RPMI8226 (cell line): ENCODE data around the gene NEGR1.

ENCODE experiments used
- DNase-seq: peaks from one replicate; pipeline ENCODE4 v3.0.0-alpha.2; 2015

NEGR1 gene

DNA sequence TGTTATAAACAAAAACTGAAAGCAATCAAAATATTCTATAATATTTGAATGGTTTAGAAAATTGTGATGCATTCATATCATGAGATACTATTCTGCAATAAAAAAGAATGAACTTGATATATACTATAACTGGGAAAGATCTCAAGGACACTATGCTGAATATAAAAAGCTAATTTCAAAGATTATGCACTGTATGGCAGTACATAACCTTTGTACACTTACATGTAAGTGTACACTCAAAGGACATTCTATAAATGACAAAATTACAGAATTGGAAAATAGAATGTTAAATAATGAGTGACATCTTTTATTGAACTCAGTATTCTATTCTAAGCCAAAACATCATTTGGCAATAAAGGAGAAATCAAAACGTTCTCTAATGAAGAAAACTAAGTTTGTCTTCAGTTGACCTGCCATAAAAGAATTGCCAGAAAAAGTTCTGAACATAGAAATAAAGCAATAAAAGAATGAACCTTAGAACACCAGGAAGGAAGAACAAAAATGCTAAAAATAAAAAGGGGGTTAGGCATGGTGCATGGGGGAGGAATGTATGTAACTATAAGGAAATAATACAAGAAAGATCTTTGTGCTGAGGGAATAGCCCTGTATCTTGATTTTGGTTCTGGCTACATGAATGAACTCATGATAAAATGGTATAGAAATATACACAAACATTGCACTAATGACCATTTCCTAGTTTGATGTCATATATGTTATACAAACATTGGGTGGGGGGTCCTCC is 519.7 kb downstream of the NEGR1 start:
- DNase-seq, result no peak

DNA sequence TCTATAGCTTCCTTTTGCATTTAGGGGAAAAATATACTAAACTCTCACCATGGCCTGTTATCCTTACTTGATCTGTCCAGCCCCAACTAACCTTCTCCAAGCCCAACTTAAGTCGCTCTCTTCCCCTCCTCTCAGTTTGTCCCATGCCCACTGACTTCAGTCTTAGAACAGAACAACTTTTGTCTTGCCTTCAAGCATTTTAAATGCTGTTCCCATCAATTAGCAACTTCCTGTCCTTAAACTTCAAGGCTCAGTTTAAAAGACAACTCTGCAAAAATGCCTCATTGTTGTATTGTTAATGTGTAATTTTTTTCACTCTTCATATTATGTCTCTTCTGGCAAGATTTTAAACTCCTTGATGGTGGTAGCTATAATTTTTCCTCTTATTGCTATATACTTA is 526.9 kb downstream of the NEGR1 start:
- no peak for DNase-seq

DNA sequence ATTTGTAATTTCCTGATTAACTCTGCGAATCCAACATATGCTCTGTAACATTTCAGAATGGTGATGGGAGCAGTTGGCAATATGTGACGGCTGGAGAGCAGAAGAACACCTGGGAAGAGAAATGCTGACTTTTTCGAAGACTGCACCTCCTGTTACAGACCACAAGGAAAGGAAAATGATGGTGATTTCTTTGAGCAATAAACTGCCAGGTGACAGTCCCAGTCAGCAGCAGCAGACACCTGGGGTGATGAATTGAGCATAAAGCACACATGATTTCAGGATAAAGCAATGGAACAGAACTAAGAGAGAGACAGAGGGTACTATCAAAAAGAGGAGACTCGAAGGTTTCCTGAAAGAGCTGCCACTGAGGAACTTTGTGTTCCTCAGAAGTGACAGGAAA is 528.6 kb downstream of the NEGR1 start:
- DNase-seq, result no peak

DNA sequence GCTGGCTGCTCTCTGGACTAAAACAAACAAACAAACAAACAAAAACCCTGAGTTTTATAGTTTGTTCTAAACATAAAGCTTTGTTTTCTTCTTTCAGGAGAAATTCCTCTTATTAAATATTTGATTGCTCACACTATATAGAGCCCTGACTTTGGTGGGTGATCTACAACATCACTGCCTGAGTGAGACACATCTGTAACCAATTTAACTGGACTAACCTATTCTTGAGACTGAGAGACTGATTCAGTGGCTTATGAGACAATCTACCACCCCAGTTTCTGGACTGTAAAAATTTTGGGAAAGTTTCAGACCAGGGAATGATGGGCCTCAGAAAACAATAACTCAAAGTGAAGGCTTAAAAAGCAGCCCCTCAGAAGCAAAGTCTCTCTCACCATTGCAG is 537.0 kb downstream of the NEGR1 start:
- DNase-seq, result no peak

DNA sequence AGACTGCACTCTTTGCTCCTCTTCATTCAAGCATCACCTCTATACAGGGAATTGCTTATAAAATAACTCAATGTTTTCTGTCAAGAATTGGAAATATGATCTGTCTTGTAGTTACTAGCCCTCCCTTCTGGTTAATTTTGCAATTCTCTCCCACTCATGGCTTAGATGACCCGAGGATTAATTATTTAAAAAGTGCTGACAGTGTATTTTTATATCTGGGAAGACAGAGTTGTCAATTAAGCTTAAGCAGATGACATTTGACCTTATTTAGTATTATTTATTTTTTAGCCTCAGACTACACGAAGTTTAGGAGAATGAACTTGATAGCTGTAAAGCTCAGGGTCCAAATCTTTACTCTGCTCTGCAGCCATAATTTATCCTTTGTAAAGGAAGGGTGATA is 538.5 kb downstream of the NEGR1 start:
- DNase-seq, result no peak

DNA sequence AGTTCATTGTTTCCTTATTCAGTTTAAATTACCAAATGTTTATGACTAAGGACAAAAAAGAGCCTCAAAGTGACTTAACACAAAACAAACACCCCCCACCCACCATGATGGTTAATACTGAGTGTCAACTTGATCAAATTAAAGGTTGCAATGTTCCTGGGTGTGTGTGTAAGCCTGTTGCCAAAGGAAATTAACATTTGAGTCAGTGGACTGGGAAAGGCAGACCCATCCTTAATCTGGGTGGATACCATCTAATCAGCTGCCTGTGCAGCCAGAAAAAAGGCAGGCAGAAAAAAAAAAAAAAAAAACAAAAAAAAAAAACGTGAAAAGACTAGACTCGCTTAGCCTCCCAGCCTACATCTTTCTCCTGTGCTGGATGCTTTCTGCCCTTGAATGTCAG is 543.4 kb downstream of the NEGR1 start:
- no peak for DNase-seq

DNA sequence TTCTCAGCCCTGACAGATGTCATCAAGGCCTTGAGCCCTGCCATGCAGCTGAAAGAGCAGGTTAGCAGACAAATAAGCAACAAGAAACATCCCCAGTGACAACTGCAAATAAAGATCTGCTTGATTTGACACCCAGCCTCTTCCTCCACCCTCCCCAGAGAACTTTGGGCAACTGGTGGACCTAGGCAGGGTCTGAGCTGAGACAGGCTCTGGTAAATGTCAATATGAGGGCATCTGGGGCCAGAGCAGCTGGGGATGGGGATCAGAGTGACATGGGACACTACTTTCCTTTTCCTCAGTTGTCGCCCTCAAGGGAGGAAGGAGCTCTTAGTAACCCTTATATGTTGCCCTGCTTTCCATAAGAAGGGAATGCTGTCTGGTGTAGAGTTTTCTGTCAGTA is 544.1 kb downstream of the NEGR1 start:
- no peak for DNase-seq

DNA sequence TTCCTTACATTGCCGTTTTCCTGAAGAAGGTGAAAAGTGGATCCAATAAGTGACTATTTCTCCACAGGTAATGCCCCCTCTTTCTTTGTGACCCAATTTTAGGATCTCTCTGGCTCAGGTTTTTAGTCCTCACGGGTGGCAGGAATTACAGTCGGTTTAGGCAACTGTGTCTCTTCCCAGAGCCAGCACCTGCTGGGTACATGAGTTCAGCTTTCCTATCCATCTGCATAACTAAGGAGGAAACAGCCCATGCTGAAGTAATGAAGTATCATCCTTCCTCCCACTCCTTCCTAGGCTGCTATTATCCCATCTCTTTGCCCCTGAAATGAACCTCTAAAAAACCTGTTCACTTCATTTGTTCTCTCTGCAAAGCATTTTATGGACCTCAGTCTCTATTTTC is 544.6 kb downstream of the NEGR1 start:
- DNase-seq, result no peak

DNA sequence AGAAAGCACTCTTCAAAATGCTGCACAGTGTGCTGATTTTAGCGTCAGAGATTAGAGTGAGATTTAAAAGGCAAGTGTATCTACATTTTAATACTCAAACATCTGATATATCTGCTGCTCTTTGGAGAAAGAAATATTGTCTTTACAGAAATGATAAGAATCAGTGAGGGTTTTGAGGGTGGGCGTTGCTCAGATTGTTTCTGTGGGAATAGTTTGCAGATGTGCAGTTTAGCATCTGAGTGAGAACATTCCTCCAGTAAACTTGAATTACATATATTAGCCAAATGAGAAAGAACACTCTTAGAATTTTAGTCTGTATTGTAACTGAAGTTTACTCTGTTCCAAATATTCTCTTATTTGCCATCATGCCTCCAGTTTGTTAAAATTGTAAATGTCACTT is 549.2 kb downstream of the NEGR1 start:
- DNase-seq, result no peak

DNA sequence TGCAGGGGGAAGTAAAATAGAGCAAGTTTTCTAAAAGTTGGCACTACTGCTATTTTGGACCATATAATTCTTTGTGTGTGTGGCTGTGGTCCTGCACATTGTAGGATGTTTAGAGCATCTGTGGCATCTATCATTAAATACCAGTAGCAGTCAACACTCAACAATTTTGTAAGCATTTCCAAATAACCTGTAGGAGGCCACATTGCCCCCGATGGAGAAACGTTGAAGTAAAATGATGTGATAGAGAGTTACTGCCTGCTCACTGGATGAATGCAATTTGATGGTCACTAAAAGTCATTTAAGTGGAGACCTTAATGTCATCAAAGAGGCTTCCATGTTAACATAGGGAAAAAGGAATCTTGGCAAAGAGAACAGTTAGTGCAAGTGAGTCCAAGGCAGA is 560.8 kb downstream of the NEGR1 start:
- DNase-seq, result no peak

DNA sequence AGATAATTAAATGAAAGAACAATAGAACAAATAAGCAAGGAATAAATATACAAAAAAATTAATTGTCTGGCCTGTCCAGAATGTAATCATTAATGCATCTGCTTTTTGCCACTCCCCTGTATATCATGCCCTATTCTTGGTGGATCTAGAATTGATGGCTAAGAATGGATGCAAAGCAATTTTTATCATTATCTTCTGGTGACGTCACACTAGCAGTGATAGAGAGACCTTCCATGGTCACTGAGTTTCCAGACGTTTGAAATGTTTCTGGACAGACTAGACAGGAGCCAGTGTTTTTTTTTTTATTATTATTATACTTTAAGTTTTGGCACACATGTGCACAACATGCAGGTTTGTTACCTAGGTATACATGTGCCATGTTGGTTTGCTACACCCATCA is 563.0 kb downstream of the NEGR1 start:
- DNase-seq, result no peak

DNA sequence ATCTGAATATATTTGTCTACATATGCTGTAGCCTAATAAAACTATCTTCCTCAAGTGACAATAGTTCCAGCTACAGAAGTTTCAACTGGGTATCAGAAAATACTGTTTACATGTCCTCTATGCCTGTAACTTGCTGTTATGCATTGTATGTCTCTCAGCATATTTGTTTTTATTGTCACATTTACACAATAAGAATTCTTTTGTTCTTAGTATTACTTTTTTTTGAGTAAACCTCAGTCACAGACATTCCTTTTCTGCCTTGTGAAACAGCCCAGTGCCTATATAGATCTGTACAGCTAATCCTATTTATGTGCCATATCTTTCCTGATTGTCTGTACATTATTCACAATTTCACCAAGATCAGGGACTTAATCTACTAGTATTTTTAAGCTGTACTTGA is 565.2 kb downstream of the NEGR1 start:
- no peak for DNase-seq

DNA sequence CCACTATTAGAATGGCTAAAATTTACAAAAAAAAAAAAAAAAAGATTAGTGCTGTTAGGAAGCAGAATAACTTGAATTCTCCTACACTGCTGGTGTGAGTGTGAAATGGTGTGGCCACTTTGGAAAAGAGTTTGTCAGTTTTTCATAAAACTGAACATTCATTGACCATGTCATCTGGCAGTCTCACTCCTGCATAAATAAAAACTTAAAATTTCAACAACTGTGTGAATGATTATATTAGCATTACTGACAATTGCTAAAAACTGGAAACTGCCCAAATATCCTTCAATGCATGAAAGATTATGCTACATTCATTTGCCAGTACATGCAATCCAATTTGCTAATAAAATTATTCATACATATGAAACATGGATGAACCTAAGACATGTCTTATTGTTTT is 570.9 kb downstream of the NEGR1 start:
- no peak for DNase-seq

DNA sequence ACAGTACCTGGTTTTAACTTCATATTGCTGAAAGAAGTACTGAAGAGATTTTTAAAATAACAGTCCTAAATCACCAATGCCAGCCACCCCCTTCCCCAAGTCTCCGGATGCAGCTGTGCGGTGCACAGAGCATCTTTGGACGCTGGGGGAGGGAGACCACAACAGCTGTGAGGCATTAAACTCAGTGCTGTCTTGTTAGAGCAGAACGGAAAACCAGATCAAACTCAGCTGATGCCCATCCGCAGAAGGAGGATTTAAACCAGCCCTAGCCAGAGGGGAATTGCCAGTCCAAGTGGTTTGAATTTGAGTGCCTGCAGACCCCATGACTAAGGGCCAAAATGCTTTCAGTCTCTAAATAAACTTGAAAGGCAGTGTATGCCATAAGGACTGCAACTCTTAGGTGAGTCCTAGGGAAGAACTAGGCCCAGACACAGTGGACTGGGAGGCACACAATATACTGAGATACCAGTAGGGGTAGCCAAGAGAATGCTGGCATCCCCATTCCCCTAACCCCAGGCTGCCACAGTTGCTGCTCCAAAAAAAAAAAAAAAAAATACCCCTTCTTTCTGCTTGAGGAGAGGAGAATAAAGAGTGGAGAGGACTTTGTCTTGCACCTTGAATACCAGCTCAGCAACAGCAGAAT is 576.2 kb downstream of the NEGR1 start:
- no peak for DNase-seq

DNA sequence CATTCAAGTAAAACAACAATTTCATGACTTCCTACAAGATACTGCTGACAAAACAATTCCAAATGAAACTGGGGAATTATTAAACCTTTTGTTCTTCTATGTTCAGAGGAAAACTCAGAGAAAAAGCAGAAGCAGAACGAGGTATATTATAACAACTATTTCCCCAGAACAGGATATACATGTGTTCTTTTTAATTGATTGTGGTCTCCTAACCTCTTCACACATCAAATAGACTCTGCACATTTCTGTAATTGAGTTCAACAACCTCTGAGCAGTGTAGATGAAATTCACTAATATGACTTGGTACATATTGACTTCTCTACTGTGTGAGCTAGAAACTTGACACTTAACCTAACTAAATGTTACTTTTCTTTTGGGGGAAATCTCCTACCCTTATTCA is 584.2 kb downstream of the NEGR1 start:
- DNase-seq, result no peak

DNA sequence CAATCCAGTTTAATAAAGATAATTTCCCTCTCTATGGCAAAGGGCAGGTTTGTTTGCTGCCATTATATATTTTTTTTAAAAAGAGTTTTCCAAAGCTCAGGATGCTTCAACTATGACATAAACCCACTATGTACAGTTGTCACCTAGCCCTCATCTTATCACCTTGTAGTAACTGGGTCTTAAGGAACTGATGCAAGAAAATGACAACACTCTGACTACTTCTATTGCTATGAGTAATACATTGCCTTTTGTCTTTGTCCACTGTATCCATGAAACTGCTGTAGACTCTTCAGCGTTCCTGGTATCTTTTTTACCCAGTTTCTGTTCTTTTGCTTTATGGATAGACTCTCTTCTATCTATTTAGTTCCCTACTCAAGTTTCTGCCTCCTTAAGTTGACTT is 586.5 kb downstream of the NEGR1 start:
- no peak for DNase-seq

DNA sequence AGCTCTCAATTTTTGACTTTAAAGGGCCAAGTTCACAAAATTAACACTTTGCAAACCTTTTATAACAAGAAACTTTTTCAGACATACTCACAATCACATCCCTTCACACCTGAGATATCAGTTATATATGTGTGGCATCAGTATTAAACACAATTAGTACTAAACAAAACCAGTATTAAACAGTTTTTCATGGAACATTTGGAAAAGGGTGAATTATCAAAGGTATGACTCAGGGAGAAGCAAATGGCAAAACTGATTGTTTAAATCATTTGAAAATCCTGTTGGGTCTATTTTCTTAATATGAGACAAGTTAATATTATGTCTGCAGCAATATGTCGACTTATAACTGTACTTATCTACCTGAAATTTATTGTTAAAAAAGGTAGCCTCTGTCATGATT is 587.3 kb downstream of the NEGR1 start:
- no peak for DNase-seq

DNA sequence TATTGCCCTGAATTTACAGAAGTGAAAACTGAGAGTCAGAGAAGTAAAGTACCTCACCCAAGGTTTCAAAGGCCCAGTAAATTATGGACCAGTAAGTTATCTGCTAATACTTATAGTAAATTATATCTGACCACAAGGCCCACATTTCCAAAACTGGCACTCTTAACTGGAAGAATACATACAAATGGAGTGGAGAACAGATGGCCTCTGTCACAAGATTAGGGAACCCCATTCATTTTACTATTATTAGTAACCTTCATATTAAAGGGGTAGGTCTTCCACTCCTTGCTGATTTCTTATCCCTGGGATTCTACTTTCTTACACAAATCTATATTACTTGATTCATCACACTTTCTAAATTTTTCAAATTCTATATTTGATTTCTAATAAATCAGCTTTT is 588.8 kb downstream of the NEGR1 start:
- DNase-seq, result no peak

DNA sequence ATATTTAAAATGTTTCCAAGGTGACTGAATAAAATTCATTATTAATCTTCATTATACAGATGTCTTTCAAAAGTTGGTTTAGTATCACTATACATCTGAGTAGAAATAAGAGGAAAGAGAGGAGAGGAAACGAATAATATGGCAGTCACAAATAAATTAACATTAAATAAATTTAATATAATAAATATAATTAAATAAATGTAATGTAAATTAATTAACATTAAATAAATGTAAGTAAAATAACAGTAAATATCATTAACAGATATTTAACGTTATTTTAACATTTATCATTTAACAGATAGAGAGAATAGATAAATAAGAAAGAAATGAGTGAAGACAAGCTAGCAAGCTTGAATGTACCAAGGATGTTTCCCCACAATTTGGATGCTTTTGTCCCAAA is 592.7 kb downstream of the NEGR1 start:
- no peak for DNase-seq

DNA sequence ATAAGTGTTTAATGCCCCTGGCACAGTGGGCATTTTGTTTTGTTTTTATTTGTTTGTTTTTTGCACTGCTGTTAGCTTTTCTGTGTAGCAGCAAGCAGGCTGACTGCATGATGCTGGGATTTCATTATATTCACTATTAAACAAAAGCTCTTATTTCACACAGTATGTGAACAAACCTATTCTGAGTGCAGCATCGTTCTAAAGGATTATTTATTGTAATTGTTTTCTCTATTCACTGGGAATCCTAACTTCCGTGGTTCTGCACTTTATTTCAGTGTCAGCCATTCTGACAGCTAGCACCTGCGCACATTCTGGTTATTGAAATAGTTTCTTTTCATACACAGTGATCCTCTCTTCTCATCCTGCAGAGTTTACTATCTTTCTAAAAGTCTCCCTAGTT is 595.0 kb downstream of the NEGR1 start:
- DNase-seq, result no peak

DNA sequence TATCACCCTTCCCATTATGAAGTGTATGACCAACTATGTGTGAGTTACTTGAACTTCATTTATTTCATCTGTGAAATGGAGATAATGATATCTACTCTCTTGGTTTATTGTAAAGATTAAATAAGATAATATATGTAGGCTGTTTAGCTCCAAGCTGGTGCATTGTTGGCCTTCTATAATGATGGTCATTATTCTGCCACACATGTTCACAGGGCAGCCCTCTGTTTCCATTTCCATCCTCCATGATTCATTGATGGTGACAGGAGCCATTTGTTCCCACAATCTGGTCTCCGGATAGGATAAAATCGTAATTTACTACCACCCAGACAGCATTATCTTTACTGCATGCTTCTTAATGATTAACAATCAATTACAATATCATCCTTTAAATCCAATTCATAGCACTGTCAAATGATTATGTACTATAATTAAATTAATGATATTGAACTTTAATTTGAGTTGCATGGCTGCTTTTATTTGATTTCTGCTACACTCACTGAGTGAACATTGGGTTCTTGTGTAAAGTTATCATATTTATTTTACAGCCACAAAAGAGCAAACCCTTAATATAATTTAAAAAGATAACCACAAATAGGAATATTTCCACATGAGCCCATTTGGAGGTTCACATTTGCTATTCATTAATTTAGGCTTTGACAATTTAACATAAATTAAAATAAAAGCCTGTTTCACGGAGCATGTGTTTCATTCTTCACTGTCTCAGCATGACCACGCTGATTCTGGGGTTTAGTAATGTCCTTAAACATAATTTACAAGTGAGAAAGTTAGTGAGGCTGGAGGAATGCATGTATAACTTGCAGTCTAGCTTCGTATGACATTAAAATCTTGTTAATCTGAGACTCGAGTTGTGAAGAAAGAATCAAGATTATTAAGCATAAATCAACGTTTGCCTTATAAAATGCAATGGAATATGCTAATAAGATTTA is 605.1 kb downstream of the NEGR1 start:
- DNase-seq, result no peak

DNA sequence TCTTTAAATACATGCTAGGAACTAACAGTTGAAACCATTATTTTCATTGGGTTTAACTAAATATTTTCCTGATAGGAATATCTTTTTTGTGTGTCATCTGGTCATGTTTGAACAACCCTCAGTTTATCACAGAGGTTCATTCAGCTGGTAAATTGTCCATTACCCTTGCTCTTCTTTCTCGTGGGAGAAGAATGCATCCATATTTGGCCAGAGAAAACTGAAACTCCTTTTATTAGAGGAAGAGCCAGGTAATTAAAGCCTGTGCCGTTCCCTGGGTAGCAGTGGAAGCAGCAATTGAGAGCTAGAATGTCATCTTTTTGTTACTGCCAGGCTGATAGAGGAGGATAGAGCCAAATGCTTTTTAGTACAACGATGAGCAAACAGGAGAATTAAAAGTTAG is 614.3 kb downstream of the NEGR1 start:
- no peak for DNase-seq

DNA sequence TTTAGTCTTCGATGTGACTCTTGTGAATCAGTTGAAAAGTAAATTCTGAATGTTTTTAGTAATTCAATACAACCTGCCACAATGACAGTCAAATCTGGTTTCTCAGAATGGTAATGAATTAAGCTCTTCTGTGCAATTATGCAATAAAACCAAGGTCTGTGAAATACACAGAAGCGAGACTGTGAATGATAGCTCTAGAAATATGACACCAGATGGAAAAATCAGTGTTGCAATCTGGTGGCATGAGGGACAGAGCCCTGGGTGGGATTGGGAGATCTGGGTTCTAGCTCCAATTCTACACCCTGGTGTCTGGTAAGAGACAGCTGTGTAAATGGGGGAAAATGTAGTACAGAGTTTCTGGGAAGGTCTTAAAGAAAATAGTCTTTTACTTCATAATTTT is 615.1 kb downstream of the NEGR1 start:
- no peak for DNase-seq

DNA sequence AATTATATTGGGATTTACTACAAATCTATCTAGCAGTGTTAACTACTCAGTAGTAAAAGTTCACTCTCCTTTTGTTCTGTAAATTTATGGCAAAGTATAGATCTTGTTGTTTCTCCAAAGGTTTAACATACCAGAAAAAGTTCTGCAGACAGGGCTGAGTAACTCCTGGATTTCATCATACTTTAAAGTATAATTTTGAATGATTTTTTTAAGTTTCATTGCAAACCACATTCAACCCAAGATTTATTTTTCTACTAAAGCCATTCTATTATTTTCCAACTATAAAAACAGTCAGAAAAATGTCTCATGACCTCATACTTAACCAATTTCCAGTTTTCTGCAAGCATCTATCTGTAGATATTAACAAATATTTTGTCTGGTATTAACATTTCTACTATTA is 615.7 kb downstream of the NEGR1 start:
- no peak for DNase-seq
